GM18526 (cell line): ENCODE measurements around the gene PTPRE.

Experiments used
- POLR2A ChIP-seq: IDR thresholded peaks from 3 replicates; pipeline ENCODE4 v1.6.1; 2011; ENCODE audit not compliant: insufficient read length; ENCODE audit errors: extremely low read depth

PTPRE gene

DNA sequence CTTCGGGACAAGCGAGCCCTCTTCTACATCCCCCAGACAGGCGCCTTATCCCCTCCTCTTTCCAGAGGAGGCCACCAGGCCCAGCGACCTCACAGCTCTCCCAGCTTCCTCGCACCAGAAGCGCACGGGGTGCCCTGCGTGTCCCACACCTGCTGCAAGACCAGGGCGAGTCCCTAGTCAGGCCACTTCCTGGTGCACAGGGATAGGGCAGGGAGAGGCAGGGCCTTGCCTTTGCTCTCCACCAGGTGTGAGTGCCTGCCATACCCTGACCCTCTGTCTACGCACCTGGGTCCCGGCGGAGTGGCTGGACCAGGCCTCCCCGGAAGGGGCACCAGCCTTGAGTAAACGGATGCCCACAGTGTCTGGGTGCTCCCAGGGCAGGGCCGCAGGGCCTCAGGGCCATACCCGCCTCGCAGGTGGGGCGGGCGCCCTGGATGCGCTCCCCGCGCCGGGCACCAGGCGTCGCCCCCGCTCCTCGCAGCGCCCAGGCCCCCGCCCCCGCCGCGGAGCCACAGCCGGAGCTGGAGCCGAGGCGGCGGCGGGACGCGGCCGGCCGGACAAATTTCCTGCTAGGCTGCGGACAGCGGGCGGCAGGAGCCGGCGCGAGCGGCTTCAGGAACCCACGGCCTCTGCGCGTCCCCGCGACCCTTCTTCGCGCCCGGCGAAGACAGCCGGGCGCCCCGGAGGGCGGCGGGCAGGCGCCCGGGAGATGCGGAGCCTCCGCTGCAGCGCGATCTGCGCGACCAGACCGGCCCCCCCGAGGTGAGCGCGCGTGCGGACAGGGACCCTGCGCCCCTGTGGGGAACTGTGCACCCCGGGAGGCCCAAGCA, at the start of gene PTPRE:
Gene PTPRE (plus strand): TSS at position 556 of the 830 bp plus-strand sequence. CDS start 133,779 bp downstream, outside the sequence.
- TF ChIP-seq POLR2A = no peak

GRCh38 chr10:127860592-127860991, 46.3 kb upstream of the PTPRE start:
- TF ChIP-seq POLR2A = no peak

GRCh38 chr10:127863231-127863825, 43.6 kb upstream of the PTPRE start:
- TF ChIP-seq POLR2A = no peak

DNA sequence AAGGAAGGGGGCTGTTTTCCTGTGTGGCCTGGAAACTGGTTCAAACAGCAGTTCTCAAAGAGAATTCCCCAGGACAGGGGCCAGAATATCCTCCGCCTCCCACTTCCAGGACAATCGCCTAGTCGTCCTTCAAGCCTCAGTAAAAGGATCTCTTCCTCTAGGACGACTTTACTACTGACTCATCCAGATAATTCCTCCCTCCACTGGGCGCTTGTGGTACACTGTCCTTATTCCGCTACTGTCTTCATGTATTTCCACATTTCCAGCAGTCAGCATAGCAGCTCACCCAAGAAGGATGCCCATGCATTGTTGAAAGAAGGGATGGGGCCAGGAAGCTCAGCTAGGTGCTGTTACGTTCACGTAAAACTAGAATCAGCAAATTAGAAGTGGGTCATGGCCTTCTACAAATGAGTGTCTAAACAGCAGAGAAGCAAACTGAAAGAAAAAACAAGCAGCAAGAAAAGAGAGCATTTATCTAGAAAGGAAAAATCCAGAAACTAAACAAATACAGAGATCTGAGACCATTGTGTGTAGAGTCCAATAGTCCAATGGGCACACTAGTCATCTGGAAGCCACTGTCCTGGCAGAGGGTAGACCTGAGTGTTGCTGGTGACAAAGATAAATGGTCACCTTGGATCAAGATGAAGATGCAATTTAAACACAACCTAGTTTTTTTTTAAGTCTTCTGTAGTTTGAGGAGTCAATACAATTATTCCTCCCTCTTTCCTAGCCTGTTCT, 40.5 kb upstream of the PTPRE start:
- no peak for TF ChIP-seq POLR2A

- no peak for TF ChIP-seq POLR2A
Observed at GRCh38 chr10:127867805-127868204, 39.1 kb upstream of the PTPRE start.

GRCh38 chr10:127869329-127869728, 37.6 kb upstream of the PTPRE start:
- no peak for TF ChIP-seq POLR2A

DNA sequence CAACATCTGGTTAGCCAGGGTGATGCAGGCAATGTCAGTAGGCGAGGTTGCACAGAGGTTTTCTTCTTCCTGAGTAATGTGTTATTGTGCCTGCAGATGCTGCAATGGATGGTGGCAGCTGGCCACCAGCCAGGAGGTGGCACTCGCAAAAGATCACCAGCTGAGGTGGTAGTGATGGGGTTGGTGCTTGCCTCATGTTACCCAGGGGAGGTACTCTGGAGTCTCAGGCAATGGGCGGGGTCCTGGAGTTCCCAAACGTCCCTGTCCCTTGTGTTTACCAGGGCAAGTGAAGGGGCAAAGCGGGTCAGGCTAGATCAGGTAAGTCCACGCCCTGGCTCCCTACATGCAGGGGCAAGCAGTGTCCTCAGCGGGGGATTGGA, 35.3 kb upstream of the PTPRE start:
- TF ChIP-seq POLR2A = no peak

- no peak for TF ChIP-seq POLR2A
Observed at GRCh38 chr10:127872011-127872761, 34.7 kb upstream of the PTPRE start.

GRCh38 chr10:127872871-127873600, 33.9 kb upstream of the PTPRE start:
- TF ChIP-seq POLR2A = no peak

GRCh38 chr10:127873901-127874470, 32.9 kb upstream of the PTPRE start:
- TF ChIP-seq POLR2A = no peak

GRCh38 chr10:127874671-127875448, 32.0 kb upstream of the PTPRE start:
- TF ChIP-seq POLR2A = no peak

DNA sequence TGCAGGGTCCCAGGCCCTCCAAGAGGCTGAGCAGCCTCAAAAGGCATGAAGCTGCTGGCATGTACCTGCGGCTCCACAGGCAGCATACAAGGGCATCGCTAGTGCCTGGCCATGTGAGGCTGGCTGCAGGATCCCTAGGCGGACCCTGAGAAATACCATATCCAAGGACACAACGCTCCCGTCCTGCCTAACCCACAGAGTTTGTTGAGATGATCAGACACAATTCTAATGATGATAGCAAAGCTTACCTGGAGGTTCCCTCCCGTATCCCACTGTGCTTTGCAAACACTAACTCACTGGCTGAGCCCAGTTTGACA, 31.5 kb upstream of the PTPRE start:
- no peak for TF ChIP-seq POLR2A

DNA sequence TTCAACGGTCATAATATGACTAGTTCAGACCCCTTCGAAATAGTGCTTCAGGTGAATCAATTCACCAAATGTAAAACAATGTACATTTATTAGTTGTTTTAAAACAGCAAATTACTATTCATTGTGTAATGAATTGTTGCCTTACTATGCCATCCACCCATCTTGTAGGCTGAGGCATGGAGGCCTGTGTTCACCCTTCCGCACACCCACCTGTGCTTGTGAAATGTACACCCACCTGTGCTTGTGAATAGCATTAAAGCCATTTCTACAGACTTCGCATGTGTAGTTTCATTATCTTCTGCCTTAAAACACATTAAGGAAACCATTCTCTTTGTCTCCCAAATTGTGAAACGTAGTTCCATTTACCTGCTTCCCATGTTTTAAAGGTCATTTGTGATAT, 31.0 kb upstream of the PTPRE start:
- no peak for TF ChIP-seq POLR2A

- TF ChIP-seq POLR2A = no peak
Observed at GRCh38 chr10:127877116-127877515, 29.8 kb upstream of the PTPRE start.

GRCh38 chr10:127877699-127878098, 29.2 kb upstream of the PTPRE start:
- TF ChIP-seq POLR2A = no peak
